Measurements from ENCODE around the gene SLC7A8. TPM values are rescaled to one million over a fixed set of nuclear protein-coding genes. Genes with fewer than 3 reads are reported as not detected.

SLC7A8 gene
- total and polyA plus RNA-seq, 2 of the 4 experiments (the other 2 are of a cell fraction): 0.31 TPM; not detected in 1

- no peak overlapping the region for H2AK5ac ChIP-seq (ENCODE audit: low read depth, low read length)
- no peak overlapping the region for H3K56ac ChIP-seq (ENCODE audit: extremely low read depth, insufficient read depth, low read length)
- 0 out of 2 replicates have a peak, but pooled peaks cover 2% of the 10 kb centered on the region for H3K9me3 ChIP-seq (ENCODE audit: control insufficient read depth, insufficient read depth, low read length)
- no peak overlapping the region for H3K18ac ChIP-seq (ENCODE audit: low read depth, low read length)
- dilution Hi-C loops (cut with HindIII; ENCODE audit: low sequenced_read_pairs, unreplicated experiment) (no loop called here), intact Hi-C loops (cut with micrococcal nuclease) (no loop called here), in situ Hi-C loops (cut with MboI; ENCODE audit: low sequenced_read_pairs) (no loop called here)
- H3K9ac ChIP-seq (ENCODE audit: low read depth, low read length): no peak overlapping the region
- no peak overlapping the region for H4K5ac ChIP-seq (ENCODE audit: low read depth, low read length)
- no peaks in the 10 kb centered on the region for H3K9me1 ChIP-seq (ENCODE audit: insufficient read depth, low read length)
- ATAC-seq (ENCODE audit: low read depth) (no peak), DNase-seq (no peak)
- TF ChIP-seq MAZ (IDR thresholded peaks at IDR 0.05; ENCODE audit: borderline replicate concordance, low read depth, low read length) (no peak), SMC3 (IDR thresholded peaks at IDR 0.05; ENCODE audit: low read depth, low read length) (no peak), MAFK (IDR thresholded peaks at IDR 0.05; ENCODE audit: low read depth, low read length) (no peak), FOS (IDR thresholded peaks at IDR 0.05; ENCODE audit: low read depth, low read length) (no peak), MXI1 (IDR thresholded peaks at IDR 0.05; ENCODE audit: borderline replicate concordance, low read depth, low read length) (no peak), NFE2L2 (IDR thresholded peaks at IDR 0.05; ENCODE audit: low read depth, low read length) (no peak), CEBPB (IDR thresholded peaks at IDR 0.05; ENCODE audit: low read depth, low read length) (no peak), RFX5 (IDR thresholded peaks at IDR 0.05; ENCODE audit: low read depth, low read length) (no peak), CHD1 (IDR thresholded peaks at IDR 0.05; ENCODE audit: low read depth, low read length) (no peak), USF2 (IDR thresholded peaks at IDR 0.05; ENCODE audit: low read depth, low read length) (no peak), POLR2A (IDR thresholded peaks at IDR 0.05; ENCODE audit: low read depth, low read length) (no peak), RCOR1 (IDR thresholded peaks at IDR 0.05; ENCODE audit: insufficient replicate concordance, low read length) (no peak), CTCF (conservative IDR thresholded peaks at IDR 0.05; ENCODE audit: low read depth, low read length) (no peak), RAD21 (IDR thresholded peaks at IDR 0.05; ENCODE audit: low read length) (no peak), BHLHE40 (IDR thresholded peaks at IDR 0.05; ENCODE audit: low read depth, low read length) (no peak), ELK1 (IDR thresholded peaks at IDR 0.05; ENCODE audit: borderline replicate concordance, low read depth, low read length) (no peak)
- H3K79me1 ChIP-seq (ENCODE audit: low read depth in 1 of 2, low read length in 2 of 2): no peaks in the 10 kb centered on the region
- no peak overlapping the region for H2BK15ac ChIP-seq (ENCODE audit: low read depth, low read length)
- no peak overlapping the region for H4K8ac ChIP-seq (ENCODE audit: low read depth in 2 of 2, low read length in 2 of 2)
- H3K27me3 ChIP-seq (ENCODE audit: control insufficient read depth, insufficient read depth, low read length): peaks cover 21% of the 10 kb centered on the region
- H3K23ac ChIP-seq (ENCODE audit: low read depth, low read length): no peak overlapping the region
- CTCF ChIA-PET: interaction anchor here (0.6 to 1.4 kb wide), 2 partner anchors 11 to 40 kb away, joined by 3 read pairs; no protein-coding TSS in a partner anchor
- no peak overlapping the region for H3K14ac ChIP-seq (replicated peaks; ENCODE audit: low read depth, low read length)
- no peak overlapping the region for H2BK20ac ChIP-seq (ENCODE audit: low read depth, low read length)
- H2BK120ac ChIP-seq (ENCODE audit: low read depth, low read length): no peak overlapping the region
- no peaks in the 10 kb centered on the region for H3K36me3 ChIP-seq (ENCODE audit: control insufficient read depth, insufficient read depth, low read length)
- H4K91ac ChIP-seq (ENCODE audit: insufficient read depth, low read depth, low read length): no peak overlapping the region
- no peak overlapping the region for H2AFZ ChIP-seq (replicated peaks; ENCODE audit: low read length, poor library complexity)
- no peak overlapping the region for H3K4me2 ChIP-seq (ENCODE audit: low read depth, low read length)
- POLR2A ChIA-PET (ENCODE audit: unreplicated experiment): interaction anchor here (0.6 kb wide), 1 partner anchor 50 kb away, joined by 6 read pairs; no protein-coding TSS in a partner anchor
- no TSS peak for BruUV-seq (replicated peaks)
- H3K4me1 ChIP-seq (ENCODE audit: control insufficient read depth, insufficient read depth, low read length): no peaks in the 10 kb centered on the region
- H4K20me1 ChIP-seq (ENCODE audit: insufficient read depth, low read length): no peaks in the 10 kb centered on the region
- H2BK5ac ChIP-seq (ENCODE audit: low read depth, low read length, poor library complexity, severe bottlenecking): no peak overlapping the region
- no peak overlapping the region for H3K4me3 ChIP-seq (ENCODE audit: insufficient read depth, low read depth, low read length)
- H2AK9ac ChIP-seq (replicated peaks; ENCODE audit: low read depth, low read length, poor library complexity): no peak overlapping the region
- no peak overlapping the region for H3K4ac ChIP-seq (ENCODE audit: low read depth, low read length)
- H3K27ac ChIP-seq (ENCODE audit: insufficient read depth, low read length): no peak overlapping the region
- WGBS, 2 experiments (ENCODE audit: extremely low coverage in 2 of 2, insufficient read length in 1 of 2): no CpG with 5 or more reads among the region's 2 CpGs
These were observed 37.0 kb downstream of the SLC7A8 start for GRCh38 chr14:23146351-23146910.

Data from IMR-90 (cell line).